DOHH2 (cell line): ENCODE results near the gene GAK.

Experiments used
- CTCF ChIP-seq: fragments of 200-600 bp; sonication (generic); IDR thresholded peaks from one replicate; pipeline ENCODE4 v1.5.1; 2014; ENCODE audit warnings: antibody characterized with exemption, mild to moderate bottlenecking, low read depth, low read length; ENCODE audit not compliant: poor library complexity, severe bottlenecking
- EZH2phosphoT487 ChIP-seq: fragments of 200-600 bp; sonication (generic); IDR thresholded peaks from 2 replicates; pipeline ENCODE4 v1.6.1; 2017; ENCODE audit warnings: borderline replicate concordance, mild to moderate bottlenecking, antibody characterized with exemption, low read length, moderate library complexity, mixed read lengths

- TF ChIP-seq CTCF (no peak), EZH2phosphoT487 (no peak)
Measured at GRCh38 chr4:929096-929765, 2.9 kb downstream of the GAK start.
